Uterus (tissue), 2 donors: ENCODE results near the gene ZGPAT.

Experiments
- CTCF ChIP-seq, 4 experiments: fragments of 200-600 bp in 2 of 4; fragments of 450-650 bp in 2 of 4; sonication (generic) in 2 of 4; IDR thresholded peaks; one replicate each; pipeline ENCODE4 v1.5.1; 2016 to 2019; ENCODE audit warnings: antibody characterized with exemption in 4 of 4, mild to moderate bottlenecking in 2 of 4, moderate library complexity in 1 of 4
- POLR2A ChIP-seq, 2 donors: fragments of 450-650 bp; IDR thresholded peaks; one replicate each; pipeline ENCODE4 v1.6.1; 2016; ENCODE audit warnings: antibody characterized with exemption in 2 of 2, mild to moderate bottlenecking in 1 of 2, moderate library complexity in 1 of 2

- TF ChIP-seq CTCF (IDR thresholded peaks at IDR 0.05) (no peak), POLR2A (IDR thresholded peaks at IDR 0.05) (no peak)
These were observed 38.3 kb downstream of the ZGPAT start for GRCh38 chr20:63745961-63746731.
